Adrenal gland (tissue), 5 donors: ENCODE results near the gene MSMB.

Experiments
- CTCF ChIP-seq, 6 experiments: fragments of 450-650 bp in 4 of 6; fragments of 200-600 bp in 2 of 6; sonication (generic) in 1 of 6; IDR thresholded peaks; 1 replicate in 5 of 6; 2 replicates in 1 of 6; pipeline versions ENCODE4 v1.5.1 to v1.8.0; 2016 to 2021; ENCODE audit warnings: antibody characterized with exemption in 6 of 6, mild to moderate bottlenecking in 2 of 6, moderate library complexity in 1 of 6
- POLR2A ChIP-seq, 2 donors: fragments of 450-650 bp; IDR thresholded peaks; one replicate each; pipeline ENCODE4 v1.6.1; 2017; ENCODE audit warnings: antibody characterized with exemption in 2 of 2, mild to moderate bottlenecking in 2 of 2, moderate library complexity in 1 of 2
- donor health status: DM: no; HTN: no; CAD: no.

- TF ChIP-seq CTCF (IDR thresholded peaks at IDR 0.05) (no peak), POLR2A (IDR thresholded peaks at IDR 0.05) (no peak)
Measured at GRCh38 chr10:46029461-46030030, 16.5 kb downstream of the MSMB start.
